Measurements from ENCODE around the gene PACS1. TPM values are rescaled to one million over a fixed set of nuclear protein-coding genes. Genes with fewer than 3 reads are reported as not detected.

PACS1 gene
- total RNA-seq, 4 donors from 2014 or later = 32.0 to 62.7 (median 51.8) TPM

- peak in 1 of 2 donors; percentile 21 for DNase-seq (ENCODE audit: low spot score in 2 of 2)
- peaks cover 0 to 9% (median 0%) of the 10 kb centered on the region in 3 donors for H3K36me3 ChIP-seq
- H3K4me1 ChIP-seq = peaks cover 0 to 51% (median 38%) of the 10 kb centered on the region in 4 donors
- TF ChIP-seq POLR2A (IDR thresholded peaks at IDR 0.05) (no peak), EP300 (IDR thresholded peaks at IDR 0.05) (no peak), CTCF (IDR thresholded peaks at IDR 0.05) (no peak)
- peak overlapping the region in 3 of 4 donors; percentile 58 to 68 (median 63) for H3K27ac ChIP-seq
- no peaks in the 10 kb centered on the region for H3K27me3 ChIP-seq
- H3K4me3 ChIP-seq = no peak overlapping the region
- WGBS, 2 donors = 36 to 37% methylated on average over 5 of the region's 5 CpGs
- H3K9me3 ChIP-seq = no peaks in the 10 kb centered on the region
These were observed 11.4 kb downstream of the PACS1 start for GRCh38 chr11:66081505-66081904.

- Histone ChIP-seq H3K27ac (peak overlapping the region in 1 of 4 donors; percentile 15), H3K36me3 (no peaks in the 10 kb centered on the region), H3K9me3 (no peaks in the 10 kb centered on the region), H3K4me1 (peaks cover 0 to 66% (median 38%) of the 10 kb centered on the region in 4 donors), H3K4me3 (no peak overlapping the region), H3K27me3 (no peaks in the 10 kb centered on the region)
- 42 to 44% methylated on average over 4 of the region's 4 CpGs for WGBS, 2 donors
- TF ChIP-seq POLR2A (IDR thresholded peaks at IDR 0.05) (no peak), CTCF (IDR thresholded peaks at IDR 0.05) (no peak), EP300 (IDR thresholded peaks at IDR 0.05) (no peak)
- DNase-seq (ENCODE audit: low spot score in 2 of 2) = no peak
These were observed 13.1 kb downstream of the PACS1 start for GRCh38 chr11:66082946-66083698.

GRCh38 chr11:66083767-66084166 lies 13.7 kb downstream of the PACS1 start:
- 91 to 94% methylated on average over 3 of the region's 3 CpGs for WGBS, 2 donors

GRCh38 chr11:66084821-66085475 lies 14.9 kb downstream of the PACS1 start:
- H3K27me3 ChIP-seq = no peaks in the 10 kb centered on the region
- peaks cover 0 to 66% (median 37%) of the 10 kb centered on the region in 4 donors for H3K4me1 ChIP-seq
- TF ChIP-seq EP300 (IDR thresholded peaks at IDR 0.05) (no peak), POLR2A (IDR thresholded peaks at IDR 0.05) (no peak), CTCF (IDR thresholded peaks at IDR 0.05) (no peak)
- no peaks in the 10 kb centered on the region for H3K36me3 ChIP-seq
- no peak for DNase-seq (ENCODE audit: low spot score in 2 of 2)
- H3K4me3 ChIP-seq = no peak overlapping the region
- no peak overlapping the region for H3K27ac ChIP-seq
- no peaks in the 10 kb centered on the region for H3K9me3 ChIP-seq
- 85 to 91% methylated on average over 3 of the region's 3 CpGs for WGBS, 2 donors

More at GRCh38 chr11:66083767-66084166, 13.7 kb downstream of the PACS1 start:
- Histone ChIP-seq H3K4me3 (no peak overlapping the region), H3K27ac (peak overlapping the region in 1 of 4 donors; percentile 15), H3K36me3 (no peaks in the 10 kb centered on the region), H3K27me3 (no peaks in the 10 kb centered on the region), H3K4me1 (peaks cover 0 to 66% (median 38%) of the 10 kb centered on the region in 4 donors), H3K9me3 (no peaks in the 10 kb centered on the region)
- no peak for TF ChIP-seq POLR2A (IDR thresholded peaks at IDR 0.05)
- no peak for TF ChIP-seq EP300 (IDR thresholded peaks at IDR 0.05)
- no peak for TF ChIP-seq CTCF (IDR thresholded peaks at IDR 0.05)
- DNase-seq (ENCODE audit: low spot score in 2 of 2) = no peak
